Mucosa of stomach (tissue), 1 donor: Measurements from ENCODE around the gene TTC39A.

Experiments used
- H3K27me3 ChIP-seq: one replicate; pipeline ENCODE4 v1.7.0; 2013; ENCODE audit warnings: mild to moderate bottlenecking, low read length; ENCODE audit not compliant: control insufficient read depth, insufficient read depth
- H3K36me3 ChIP-seq: one replicate; pipeline ENCODE4 v1.7.0; 2013; ENCODE audit warnings: low read length; ENCODE audit not compliant: control insufficient read depth, insufficient read depth
- H3K4me1 ChIP-seq: one replicate; pipeline ENCODE4 v1.7.0; 2013; ENCODE audit warnings: mild to moderate bottlenecking, low read length; ENCODE audit not compliant: control insufficient read depth, insufficient read depth
- H3K4me3 ChIP-seq: one replicate; pipeline ENCODE4 v1.7.0; 2013; ENCODE audit warnings: low read length
- H3K9ac ChIP-seq: one replicate; pipeline ENCODE4 v1.7.0; 2013; ENCODE audit warnings: mild to moderate bottlenecking, low read length, moderate library complexity
- H3K9me3 ChIP-seq: one replicate; pipeline ENCODE4 v1.7.0; 2013; ENCODE audit warnings: mild to moderate bottlenecking, low read length, moderate library complexity; ENCODE audit not compliant: control insufficient read depth
- donor health status: Pancreatic carcinoma.

Gene TTC39A

DNA sequence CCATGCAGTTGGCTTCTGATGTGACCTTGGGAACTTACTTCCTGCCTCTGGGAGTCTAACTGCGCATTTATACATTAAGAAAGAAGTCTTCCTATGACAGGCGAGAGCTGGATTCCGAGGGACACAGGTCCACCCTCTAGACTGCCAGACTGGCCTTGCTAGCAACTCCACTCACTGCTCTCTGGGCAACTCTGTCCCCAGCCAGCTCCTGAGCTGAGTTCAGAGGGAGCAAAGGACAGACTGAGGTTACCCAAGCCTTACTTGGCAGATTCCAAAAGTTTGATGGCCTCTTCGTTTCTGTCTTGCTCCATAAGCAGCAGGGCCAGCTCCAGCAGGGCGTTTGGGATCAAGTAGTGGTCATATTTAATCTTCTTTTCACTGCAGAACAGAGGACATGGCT, 41.8 kb downstream of the TTC39A start:
- H3K9ac ChIP-seq = no peak overlapping the region
- peaks cover 10% of the 10 kb centered on the region for H3K36me3 ChIP-seq
- H3K4me3 ChIP-seq = no peak overlapping the region
- no peaks in the 10 kb centered on the region for H3K9me3 ChIP-seq
- no peaks in the 10 kb centered on the region for H3K27me3 ChIP-seq
- peaks cover 15% of the 10 kb centered on the region for H3K4me1 ChIP-seq

DNA sequence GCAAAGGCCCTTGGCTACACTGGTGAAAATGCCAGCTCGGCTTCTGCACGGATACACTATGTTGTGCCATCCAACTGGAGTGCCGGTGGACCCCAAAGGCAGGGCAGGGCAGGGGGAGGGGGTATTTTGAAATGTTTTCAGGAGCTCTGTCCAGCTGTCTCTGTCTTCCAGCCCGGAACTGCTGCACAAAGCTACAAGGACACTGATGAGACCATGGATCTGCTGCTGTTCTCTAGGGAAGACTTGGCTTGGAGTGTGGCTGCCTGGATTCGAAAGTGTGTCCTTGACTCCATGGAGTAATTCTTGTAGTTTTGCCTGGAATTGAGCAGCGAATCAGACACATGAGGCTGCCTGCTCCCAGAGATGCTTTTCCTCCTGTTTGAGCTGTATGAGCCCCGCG, 42.4 kb downstream of the TTC39A start:
- peaks cover 10% of the 10 kb centered on the region for H3K36me3 ChIP-seq
- H3K4me1 ChIP-seq = peaks cover 16% of the 10 kb centered on the region
- no peaks in the 10 kb centered on the region for H3K27me3 ChIP-seq
- H3K9me3 ChIP-seq = no peaks in the 10 kb centered on the region
- no peak overlapping the region for H3K9ac ChIP-seq
- no peak overlapping the region for H3K4me3 ChIP-seq

DNA sequence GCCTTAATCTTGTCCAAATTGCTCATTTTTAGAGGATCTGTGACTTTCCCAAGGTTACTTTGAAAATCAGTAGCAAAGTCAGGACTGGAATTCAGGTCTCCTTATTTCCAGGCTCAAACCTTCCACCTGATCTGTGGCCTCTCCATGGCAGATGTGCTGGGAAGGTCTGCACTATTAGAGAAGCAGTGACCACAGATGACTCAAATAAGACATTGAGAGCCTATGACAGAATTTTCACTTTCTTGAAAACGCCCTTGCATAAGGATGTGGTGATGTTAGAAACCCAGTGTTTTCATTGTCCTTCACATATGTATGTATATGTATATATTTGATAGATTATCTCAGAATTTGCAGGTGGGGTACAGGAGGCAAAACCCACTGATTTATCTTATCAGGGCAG, 45.3 kb downstream of the TTC39A start:
- Histone ChIP-seq H3K27me3 (no peaks in the 10 kb centered on the region), H3K9me3 (no peaks in the 10 kb centered on the region), H3K36me3 (peaks cover 10% of the 10 kb centered on the region), H3K4me1 (peaks cover 16% of the 10 kb centered on the region), H3K9ac (no peak overlapping the region), H3K4me3 (no peak overlapping the region)

DNA sequence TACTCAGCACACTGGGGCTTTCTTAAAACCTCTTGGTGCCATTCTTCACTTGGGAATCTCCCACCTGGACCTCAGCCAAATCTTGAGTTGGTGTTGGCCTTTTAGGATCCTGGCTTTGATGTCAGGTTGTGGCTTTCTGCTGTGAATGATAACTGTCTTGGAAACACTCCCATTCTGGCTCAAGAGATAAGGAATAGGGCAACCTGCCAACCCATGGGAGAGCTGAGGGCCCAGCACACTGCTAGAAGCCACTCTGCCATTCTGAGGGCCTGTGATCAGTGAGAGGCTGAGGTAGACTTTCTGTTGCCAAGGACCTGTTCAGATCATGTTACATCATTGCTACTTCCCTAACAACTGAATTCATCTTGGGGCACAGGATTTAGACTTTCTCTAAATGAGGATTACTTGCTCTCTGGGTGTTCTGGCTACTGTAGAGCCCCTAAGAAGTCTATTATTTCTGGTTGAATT, 45.8 kb downstream of the TTC39A start:
- Histone ChIP-seq H3K9me3 (no peaks in the 10 kb centered on the region), H3K4me1 (peaks cover 16% of the 10 kb centered on the region), H3K36me3 (peaks cover 10% of the 10 kb centered on the region), H3K4me3 (no peak overlapping the region), H3K9ac (no peak overlapping the region), H3K27me3 (no peaks in the 10 kb centered on the region)

DNA sequence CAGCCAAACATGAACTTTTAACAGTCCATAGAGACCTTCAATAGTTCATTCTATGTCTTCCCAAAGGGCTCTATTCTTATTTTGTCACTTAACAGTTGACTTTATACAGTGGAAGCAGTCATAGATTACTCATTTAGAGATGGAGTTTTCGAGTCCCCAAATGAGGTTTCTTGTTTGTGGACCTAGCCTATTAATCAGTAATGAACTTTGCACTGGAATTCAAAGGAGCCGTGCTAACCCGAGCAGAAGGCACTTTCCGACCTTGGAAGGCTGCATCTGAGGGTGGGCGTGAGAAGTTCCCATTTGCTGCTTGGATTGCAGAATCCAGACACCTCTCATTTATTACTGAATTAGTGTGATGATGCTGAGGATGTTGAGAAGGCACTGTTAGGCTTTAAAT, 46.4 kb downstream of the TTC39A start:
- H3K4me1 ChIP-seq = peaks cover 16% of the 10 kb centered on the region
- peaks cover 10% of the 10 kb centered on the region for H3K36me3 ChIP-seq
- H3K9me3 ChIP-seq = no peaks in the 10 kb centered on the region
- H3K4me3 ChIP-seq = no peak overlapping the region
- no peak overlapping the region for H3K9ac ChIP-seq
- no peaks in the 10 kb centered on the region for H3K27me3 ChIP-seq

DNA sequence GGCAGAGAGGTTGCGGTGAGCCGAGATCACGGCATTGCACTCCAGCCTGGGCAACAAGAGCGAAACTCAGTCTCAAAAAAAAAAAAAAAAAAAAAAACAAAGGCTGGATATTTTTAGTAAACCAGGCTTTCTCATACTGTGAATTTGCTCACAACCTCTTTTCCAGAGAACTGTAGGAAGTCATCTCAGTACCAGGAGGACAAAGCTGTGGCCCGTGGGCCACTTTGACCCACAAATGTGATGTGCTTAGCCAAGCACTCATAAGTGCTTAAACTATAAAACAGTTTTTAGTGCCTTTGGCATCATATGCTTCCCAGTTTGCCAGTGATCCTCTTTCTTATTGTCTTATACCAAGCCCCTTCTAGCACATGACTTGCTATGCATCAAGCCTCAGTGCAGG, 47.8 kb downstream of the TTC39A start:
- Histone ChIP-seq H3K9me3 (no peaks in the 10 kb centered on the region), H3K4me1 (peaks cover 16% of the 10 kb centered on the region), H3K36me3 (peaks cover 4% of the 10 kb centered on the region), H3K4me3 (no peak overlapping the region), H3K27me3 (no peaks in the 10 kb centered on the region), H3K9ac (no peak overlapping the region)

DNA sequence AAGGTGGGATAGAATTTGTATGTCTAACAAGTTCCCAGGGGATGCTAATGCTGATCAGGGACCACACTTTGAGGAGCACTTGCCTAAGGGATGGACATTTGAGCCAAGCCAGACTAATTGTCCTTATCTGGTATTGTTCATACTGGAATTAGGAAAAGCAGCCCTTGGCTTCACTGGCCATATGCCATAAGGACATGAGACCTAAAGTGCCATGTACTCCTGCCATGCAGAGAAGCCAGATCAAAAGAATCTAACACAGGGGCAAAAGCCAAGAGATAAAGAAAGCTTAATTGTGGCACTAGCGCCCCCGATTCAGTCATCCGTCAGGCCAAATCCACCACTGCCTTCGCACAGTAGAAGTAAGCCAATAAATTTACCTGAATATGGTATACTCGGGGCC, 48.6 kb downstream of the TTC39A start:
- H3K27me3 ChIP-seq = no peaks in the 10 kb centered on the region

DNA sequence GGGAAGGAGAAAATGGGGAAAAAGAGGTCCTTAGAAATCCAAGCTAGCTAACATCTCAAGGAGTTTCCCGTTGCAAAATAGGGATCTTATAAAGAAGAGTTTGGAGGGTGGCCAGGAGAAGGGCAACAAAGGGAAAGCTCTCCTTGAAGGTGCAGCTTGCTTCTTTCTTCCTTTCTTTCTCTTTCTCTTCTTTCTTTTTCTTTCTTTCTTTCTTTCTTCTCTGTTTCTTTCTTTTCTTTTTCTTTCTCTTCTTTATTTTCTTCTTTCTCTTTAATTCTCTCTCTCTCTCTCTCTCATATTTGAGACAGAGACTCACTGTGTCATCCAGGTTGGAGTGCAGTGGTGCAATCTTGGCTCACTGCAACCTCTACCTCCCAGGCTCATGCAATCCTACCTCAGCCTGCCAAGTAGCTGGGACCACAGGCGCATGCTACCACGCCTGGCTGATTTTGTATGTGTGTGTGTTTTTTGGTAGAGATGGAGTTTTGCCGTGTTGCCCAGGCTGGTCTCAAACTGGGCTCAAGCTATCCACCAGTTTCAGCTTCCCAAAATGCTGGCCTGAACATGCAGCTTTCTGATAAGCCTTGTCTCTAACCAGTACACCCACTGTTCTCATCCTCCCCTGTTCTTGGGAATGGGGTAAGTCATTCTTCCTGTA, 49.9 kb downstream of the TTC39A start:
- no peaks in the 10 kb centered on the region for H3K36me3 ChIP-seq
- no peak overlapping the region for H3K9ac ChIP-seq
- peaks cover 16% of the 10 kb centered on the region for H3K4me1 ChIP-seq
- H3K4me3 ChIP-seq = no peak overlapping the region
- H3K27me3 ChIP-seq = no peaks in the 10 kb centered on the region
- no peaks in the 10 kb centered on the region for H3K9me3 ChIP-seq

More for the DNA sequence above, 48.6 kb downstream of the TTC39A start:
- Histone ChIP-seq H3K9ac (no peak overlapping the region), H3K9me3 (no peaks in the 10 kb centered on the region), H3K4me1 (peaks cover 16% of the 10 kb centered on the region), H3K36me3 (peaks cover 3% of the 10 kb centered on the region), H3K4me3 (no peak overlapping the region)

DNA sequence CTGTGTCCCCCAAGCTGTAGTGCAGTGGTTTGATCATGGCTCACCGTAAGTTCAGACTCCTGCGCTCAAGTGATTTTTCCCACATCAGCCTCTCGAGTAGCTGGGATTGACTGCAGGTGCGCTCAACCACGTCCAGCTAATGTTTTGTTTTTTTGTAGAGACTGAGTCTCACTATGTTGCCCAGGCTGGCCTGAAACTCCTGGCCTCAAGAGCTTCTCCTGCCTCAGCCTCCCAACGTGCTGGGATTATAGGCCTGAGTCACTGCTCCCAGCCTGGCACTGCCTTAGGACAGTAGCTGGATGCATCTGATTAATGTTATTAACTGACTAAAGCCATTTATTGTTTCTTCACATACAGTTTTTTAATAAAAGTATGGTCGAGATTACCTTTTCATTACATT, 54.1 kb downstream of the TTC39A start:
- H3K4me1 ChIP-seq = no peaks in the 10 kb centered on the region
- no peaks in the 10 kb centered on the region for H3K36me3 ChIP-seq
- H3K4me3 ChIP-seq = no peak overlapping the region
- no peak overlapping the region for H3K9ac ChIP-seq
- H3K27me3 ChIP-seq = no peaks in the 10 kb centered on the region
- no peaks in the 10 kb centered on the region for H3K9me3 ChIP-seq

DNA sequence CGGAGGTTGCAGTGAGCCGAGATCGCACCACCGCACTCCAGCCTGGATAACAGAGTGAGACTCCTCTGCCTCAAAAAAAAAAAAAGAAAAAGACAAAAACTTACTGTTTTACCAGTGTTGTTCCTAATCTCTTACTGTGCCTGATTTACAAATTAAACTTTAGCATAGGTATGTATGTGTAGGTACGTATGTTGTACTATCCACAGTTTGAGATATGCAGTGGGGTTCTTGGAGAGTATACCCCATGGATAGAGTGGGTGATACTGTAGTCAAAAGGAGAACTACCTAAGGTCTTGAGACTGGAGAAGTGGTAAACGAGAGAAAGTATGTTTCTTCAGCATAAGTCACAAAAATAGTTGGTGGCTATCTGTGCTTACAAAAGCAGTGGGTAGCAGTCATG, 55.7 kb downstream of the TTC39A start:
- Histone ChIP-seq H3K4me3 (no peak overlapping the region), H3K36me3 (no peaks in the 10 kb centered on the region), H3K27me3 (no peaks in the 10 kb centered on the region), H3K9ac (no peak overlapping the region), H3K4me1 (no peaks in the 10 kb centered on the region), H3K9me3 (no peaks in the 10 kb centered on the region)

DNA sequence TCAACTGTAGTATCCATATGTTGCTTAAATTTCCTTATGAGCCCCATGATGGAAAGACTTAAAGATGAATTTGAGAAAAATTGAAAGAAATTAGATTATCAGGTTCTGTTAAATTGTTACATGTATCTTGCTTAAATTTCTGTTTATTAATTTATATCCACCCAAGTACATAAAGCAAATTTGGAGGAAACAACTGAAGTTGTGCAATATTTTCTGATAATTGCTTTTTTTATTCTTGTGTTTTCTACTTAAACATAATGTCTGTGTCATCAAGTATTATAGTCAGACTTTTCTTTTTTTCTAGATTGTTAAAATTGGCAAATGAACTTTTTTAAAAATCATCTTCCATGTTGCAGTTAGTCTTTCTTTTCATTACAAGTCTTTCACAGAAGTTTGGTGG, 57.4 kb downstream of the TTC39A start:
- Histone ChIP-seq H3K4me3 (no peak overlapping the region), H3K27me3 (no peaks in the 10 kb centered on the region), H3K9ac (no peak overlapping the region), H3K4me1 (no peaks in the 10 kb centered on the region), H3K9me3 (no peaks in the 10 kb centered on the region), H3K36me3 (no peaks in the 10 kb centered on the region)

DNA sequence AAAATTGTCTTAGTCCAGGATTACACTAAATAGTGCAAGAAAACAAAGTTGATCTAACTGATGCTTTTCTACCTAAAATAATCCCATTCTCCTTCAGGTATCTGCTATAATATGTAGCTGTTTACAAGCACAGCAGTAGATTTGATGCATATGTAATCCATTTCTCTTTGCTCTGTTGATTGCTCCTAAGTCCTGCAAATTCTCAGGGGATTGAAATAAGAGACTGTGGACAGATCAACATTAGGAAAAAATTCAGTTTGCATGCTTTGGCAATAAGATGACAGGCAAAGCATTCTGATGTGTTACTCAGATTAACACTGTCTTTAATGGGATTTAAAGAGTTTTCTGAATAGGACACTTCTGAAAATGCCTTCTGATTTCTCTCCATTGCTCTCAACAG, 59.6 kb downstream of the TTC39A start:
- Histone ChIP-seq H3K9ac (no peak overlapping the region), H3K36me3 (no peaks in the 10 kb centered on the region), H3K9me3 (no peaks in the 10 kb centered on the region), H3K4me1 (no peaks in the 10 kb centered on the region), H3K4me3 (no peak overlapping the region), H3K27me3 (no peaks in the 10 kb centered on the region)

DNA sequence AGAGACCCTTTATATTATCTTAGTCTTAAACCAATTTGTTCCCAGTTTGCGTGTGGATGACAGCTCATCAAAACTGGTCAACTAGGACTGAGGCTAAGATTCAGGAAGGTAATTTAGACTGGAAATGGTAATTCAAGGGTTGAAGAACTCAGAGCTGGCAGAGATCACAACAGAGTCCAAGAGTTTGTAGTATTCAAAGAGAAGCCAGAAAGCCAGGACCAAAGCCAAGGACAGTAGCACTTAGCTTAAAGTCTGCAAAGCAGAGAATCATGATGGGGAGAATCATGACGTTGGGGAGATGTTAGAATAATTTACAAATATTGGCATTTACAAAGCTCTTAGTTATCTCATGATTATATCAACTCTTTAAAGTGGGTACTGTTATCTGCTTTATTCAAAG, 61.7 kb downstream of the TTC39A start:
- Histone ChIP-seq H3K36me3 (no peaks in the 10 kb centered on the region), H3K9me3 (no peaks in the 10 kb centered on the region), H3K4me3 (no peak overlapping the region), H3K27me3 (no peaks in the 10 kb centered on the region), H3K4me1 (no peaks in the 10 kb centered on the region), H3K9ac (no peak overlapping the region)
